B cell (primary cell): ENCODE results near the gene TXNDC11. TPM values are rescaled to one million over a fixed set of nuclear protein-coding genes. Genes with fewer than 3 reads are reported as not detected.

Experiments
- ATAC-seq: fragments of 200-7000 bp; cut with Tn5 transposase; one replicate; pipeline ENCODE4 v1.10.0; 2021; ENCODE audit warnings: low read depth, mild to moderate bottlenecking, moderate number of reproducible peaks, moderate library complexity
- CTCF ChIA-PET: fragments of 350-600 bp; sonication (Branson Sonifier 250); formaldehyde crosslinking; loops from one replicate; lab custom pipeline; 2021; ENCODE audit warnings: antibody characterized with exemption, inconsistent platforms; lab: Charles Lee
- POLR2A ChIA-PET: fragments of 350-600 bp; sonication (Branson Sonifier 250); formaldehyde crosslinking; loops from one replicate; lab custom pipeline; 2021; ENCODE audit warnings: antibody characterized with exemption; lab: Charles Lee
- DNase-seq: peaks from one replicate; pipeline ENCODE4 v3.0.0; 2013
- H2AFZ ChIP-seq: 2 replicates; pipeline ENCODE4 v1.6.1; 2012; ENCODE audit warnings: mild to moderate bottlenecking, low read depth, low read length; ENCODE audit not compliant: insufficient read depth, poor library complexity, severe bottlenecking
- H3K27ac ChIP-seq, 2 donors: 1 replicate in 1 of 2; 2 replicates in 1 of 2; pipeline ENCODE4 v1.5.1; 2012 to 2013; ENCODE audit warnings: low read length in 2 of 2, mild to moderate bottlenecking in 2 of 2, moderate library complexity in 1 of 2
- H3K27me3 ChIP-seq, 4 experiments: fragments of 200-600 bp in 1 of 4; sonication (generic) in 1 of 4; replicated peaks in 1 of 4; 1 replicate in 2 of 4; 2 replicates in 2 of 4; pipeline versions ENCODE4 v1.6.1 to v1.7.0; 2013 to 2016; ENCODE audit warnings: low read length in 3 of 4, mild to moderate bottlenecking in 2 of 4, mixed read lengths in 1 of 4, moderate library complexity in 1 of 4; ENCODE audit not compliant: insufficient read depth in 4 of 4, control insufficient read depth in 3 of 4; ENCODE audit errors: control extremely low read depth in 1 of 4
- H3K36me3 ChIP-seq, 2 experiments: replicated peaks in 1 of 2; 1 replicate in 1 of 2; 2 replicates in 1 of 2; pipeline versions ENCODE4 v1.6.1 to v1.7.1; 2013; ENCODE audit warnings: low read length in 1 of 2; ENCODE audit not compliant: insufficient read depth in 2 of 2, control insufficient read depth in 1 of 2; ENCODE audit errors: control extremely low read depth in 1 of 2, extremely low read depth in 1 of 2
- H3K4me1 ChIP-seq, 2 donors: fragments of 200-600 bp in 1 of 2; sonication (generic) in 1 of 2; 1 replicate in 1 of 2; 2 replicates in 1 of 2; pipeline versions ENCODE4 v1.5.1 to v1.6.1; 2013 to 2017; ENCODE audit warnings: low read length in 2 of 2; ENCODE audit not compliant: control insufficient read depth in 2 of 2, insufficient read depth in 2 of 2
- H3K4me2 ChIP-seq: replicated peaks from 2 replicates; pipeline ENCODE3; 2012; ENCODE audit warnings: mild to moderate bottlenecking, low read depth, low read length; ENCODE audit not compliant: poor library complexity, severe bottlenecking
- H3K4me3 ChIP-seq, 5 experiments: fragments of 200-600 bp in 1 of 5; sonication (generic) in 1 of 5; 1 replicate in 3 of 5; 2 replicates in 2 of 5; pipeline versions ENCODE4 v1.5.1 to v1.7.0; 2011 to 2016; ENCODE audit warnings: low read length in 4 of 5, mild to moderate bottlenecking in 4 of 5, low read depth in 2 of 5, control low read depth in 1 of 5, moderate library complexity in 1 of 5; ENCODE audit not compliant: insufficient read depth in 1 of 5; ENCODE audit errors: control extremely low read depth in 1 of 5, extremely low read depth in 1 of 5
- H3K79me2 ChIP-seq: fragments of 200-600 bp; sonication (generic); one replicate; pipeline ENCODE4 v1.6.0; 2016; ENCODE audit warnings: low read length; ENCODE audit not compliant: control insufficient read depth, insufficient read depth
- H3K9ac ChIP-seq: fragments of 200-600 bp; sonication (generic); 2 replicates; pipeline ENCODE4 v1.6.1; 2017; ENCODE audit warnings: mild to moderate bottlenecking, low read length, moderate library complexity
- H3K9me3 ChIP-seq, 3 donors: one replicate each; pipeline versions ENCODE4 v1.6.1 to v1.7.1; 2013; ENCODE audit warnings: low read length in 2 of 3; ENCODE audit not compliant: control insufficient read depth in 2 of 3, insufficient read depth in 1 of 3; ENCODE audit errors: control extremely low read depth in 1 of 3
- H4K20me1 ChIP-seq: 2 replicates; pipeline ENCODE4 v1.6.0; 2012; ENCODE audit warnings: mild to moderate bottlenecking, low read length; ENCODE audit not compliant: insufficient read depth, control insufficient read depth, poor library complexity, severe bottlenecking
- H3K27ac Mint-ChIP-seq: one replicate; pipeline ENCODE4 v1.8.0; 2021; ENCODE audit warnings: mixed read lengths
- H3K27me3 Mint-ChIP-seq: one replicate; pipeline ENCODE4 v1.8.0; 2021; ENCODE audit warnings: mixed read lengths
- H3K4me1 Mint-ChIP-seq: one replicate; pipeline ENCODE4 v1.8.0; 2021; ENCODE audit warnings: mixed read lengths
- H3K4me3 Mint-ChIP-seq: one replicate; pipeline ENCODE4 v1.8.0; 2021; ENCODE audit warnings: mixed read lengths
- H3K9me3 Mint-ChIP-seq: one replicate; pipeline ENCODE4 v1.8.0; 2022; ENCODE audit warnings: mixed read lengths; ENCODE audit not compliant: insufficient read depth
- EZH2 ChIP-seq: IDR thresholded peaks from 2 replicates; pipeline ENCODE4 v1.6.1; 2012; ENCODE audit warnings: borderline replicate concordance, low read depth, mild to moderate bottlenecking, moderate library complexity, low read length; ENCODE audit not compliant: insufficient read depth, poor library complexity, severe bottlenecking
- WGBS: methylation state at CpG from one replicate; pipeline ENCODE4 v1.1.5; 2013; ENCODE audit warnings: missing lambda C conversion rate; ENCODE audit not compliant: insufficient coverage; 5-methylcytosine and 5-hydroxymethylcytosine counted together
- intact Hi-C: fragments of 100-400 bp; cut with micrococcal nuclease; formaldehyde crosslinking; loops from one replicate; pipeline ENCODE4 v1.10.0; 2022
- polyA plus RNA-seq: library from polyadenylated mRNA; depleted of rRNA; stranded (reverse); fragments of >200 nt; gene quantifications from 2 replicates; pipeline ENCODE4 v1.2.3, GENCODE V29; 2012
- total RNA-seq, 2 donors: library from RNA; stranded (reverse); fragments of 120-200 nt in 1 of 2; gene quantifications; 1 replicate in 1 of 2; 2 replicates in 1 of 2; pipeline versions ENCODE4 v1.2.3 to v1.2.4, GENCODE V29; 2013 to 2022
- TF ChIP-seq, protein P1 (sequence below): fragments of 200-600 bp; IDR thresholded peaks from one replicate; pipeline ENCODE4 v1.8.0; 2022; ENCODE audit warnings: antibody characterized with exemption, mild to moderate bottlenecking

Gene TXNDC11
- total and polyA plus RNA-seq, 2 donors (not counting 1 experiment from before 2014, with no cell fraction given) = 50.2 to 76.9 TPM

DNA sequence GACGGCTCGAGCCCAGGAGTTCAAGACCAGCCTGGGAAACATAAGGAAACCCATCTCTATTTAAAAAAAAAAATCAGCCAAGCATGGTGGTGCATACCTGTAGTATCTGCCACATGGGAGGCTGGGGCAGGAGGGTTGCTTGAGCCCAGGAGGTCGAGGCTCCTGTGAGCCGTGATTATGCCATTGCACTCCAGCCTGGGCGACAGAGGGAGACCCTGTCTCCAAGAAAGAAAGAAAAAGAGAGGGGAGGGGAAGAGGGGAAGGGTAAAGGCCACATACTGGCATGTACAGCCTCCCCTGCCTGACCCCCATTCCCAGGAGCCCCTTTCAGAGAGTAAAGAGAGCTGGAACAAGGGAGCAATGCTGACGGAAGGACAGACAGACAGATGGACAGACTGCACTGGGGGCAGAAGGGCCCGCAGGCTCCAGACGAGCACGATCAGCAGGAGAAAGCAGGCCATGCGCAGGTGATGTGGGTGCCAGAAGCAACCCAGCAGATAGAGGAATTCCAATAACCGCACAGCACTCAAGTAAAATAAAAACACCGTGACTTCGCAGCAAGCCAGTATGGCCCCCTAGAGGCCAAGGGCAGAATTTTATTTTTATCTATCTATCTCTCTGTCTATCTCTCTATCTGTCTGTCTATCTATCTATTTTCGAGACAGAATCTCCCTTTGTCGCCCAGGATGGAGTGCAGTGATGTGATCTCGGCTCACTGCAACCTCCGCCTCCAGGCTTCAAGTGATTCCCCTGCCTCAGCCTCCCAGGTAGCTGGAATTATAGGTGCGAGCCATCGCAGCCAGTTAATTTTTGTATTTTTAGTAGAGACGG is 101.5 kb downstream of the TXNDC11 start:
- no peak overlapping the region for H3K4me3 Mint-ChIP-seq
- no peak overlapping the region for H3K4me3 ChIP-seq
- TF ChIP-seq, protein P1, sequence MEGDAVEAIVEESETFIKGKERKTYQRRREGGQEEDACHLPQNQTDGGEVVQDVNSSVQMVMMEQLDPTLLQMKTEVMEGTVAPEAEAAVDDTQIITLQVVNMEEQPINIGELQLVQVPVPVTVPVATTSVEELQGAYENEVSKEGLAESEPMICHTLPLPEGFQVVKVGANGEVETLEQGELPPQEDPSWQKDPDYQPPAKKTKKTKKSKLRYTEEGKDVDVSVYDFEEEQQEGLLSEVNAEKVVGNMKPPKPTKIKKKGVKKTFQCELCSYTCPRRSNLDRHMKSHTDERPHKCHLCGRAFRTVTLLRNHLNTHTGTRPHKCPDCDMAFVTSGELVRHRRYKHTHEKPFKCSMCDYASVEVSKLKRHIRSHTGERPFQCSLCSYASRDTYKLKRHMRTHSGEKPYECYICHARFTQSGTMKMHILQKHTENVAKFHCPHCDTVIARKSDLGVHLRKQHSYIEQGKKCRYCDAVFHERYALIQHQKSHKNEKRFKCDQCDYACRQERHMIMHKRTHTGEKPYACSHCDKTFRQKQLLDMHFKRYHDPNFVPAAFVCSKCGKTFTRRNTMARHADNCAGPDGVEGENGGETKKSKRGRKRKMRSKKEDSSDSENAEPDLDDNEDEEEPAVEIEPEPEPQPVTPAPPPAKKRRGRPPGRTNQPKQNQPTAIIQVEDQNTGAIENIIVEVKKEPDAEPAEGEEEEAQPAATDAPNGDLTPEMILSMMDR = peak; percentile 90
- TF ChIP-seq EZH2 = no peak
- no peaks in the 10 kb centered on the region for H3K36me3 ChIP-seq
- no peaks in the 10 kb centered on the region for H3K27me3 ChIP-seq
- H3K27ac ChIP-seq = no peak overlapping the region
- H3K4me1 Mint-ChIP-seq = peaks cover 6% of the 10 kb centered on the region
- DNase-seq (peak; percentile 79), ATAC-seq (peak; percentile 71)
- peak overlapping the region; percentile 51 for H3K4me2 ChIP-seq
- H3K4me1 ChIP-seq = peaks cover 7 to 9% of the 10 kb centered on the region in 2 donors
- POLR2A ChIA-PET = interaction anchor here (0.6 to 0.7 kb wide), 2 partner anchors 437 to 678 kb away, joined by 3 read pairs; no protein-coding TSS in a partner anchor
- H3K9ac ChIP-seq = no peak overlapping the region
- H3K79me2 ChIP-seq = peaks cover 3% of the 10 kb centered on the region
- CTCF ChIA-PET = interaction anchor here (0.6 to 5.3 kb wide), 17 partner anchors 10 to 677 kb away, joined by 3 to 128 read pairs (median 11); partner anchors contain the start of genes LITAF and SNN
- no peaks in the 10 kb centered on the region for H4K20me1 ChIP-seq
- no peaks in the 10 kb centered on the region for H3K9me3 ChIP-seq
- intact Hi-C loops = loop anchor here (1.0 to 5.0 kb wide), 5 partner anchors 56 to 679 kb away; no protein-coding TSS in a partner anchor
- no peaks in the 10 kb centered on the region for H3K27me3 Mint-ChIP-seq
- no peak overlapping the region for H2AFZ ChIP-seq
- H3K9me3 Mint-ChIP-seq = no peaks in the 10 kb centered on the region
- 49% methylated on average over 15 of the region's 20 CpGs for WGBS
- H3K27ac Mint-ChIP-seq = no peak overlapping the region
